Gastrocnemius medialis (tissue), 4 donors: Measurements from ENCODE around the gene PLK4. TPM values are rescaled to one million over a fixed set of nuclear protein-coding genes. Genes with fewer than 3 reads are reported as not detected.
"Not testable (repeated sequence)": the region's sequence is repeated elsewhere in the genome, so short reads cannot be mapped to it uniquely, and the experiment has no call there.

Experiments
- ATAC-seq, 2 donors: fragments of 150-250 bp; one replicate each; pipeline ENCODE4 v1.9.1; 2016
- DNase-seq, 2 donors: peaks; one replicate each; pipeline ENCODE4 v3.0.0-alpha.2; 2019
- H3K27ac ChIP-seq, 4 donors: fragments of 200-600 bp; sonication (generic); 1 replicate in 1 of 4; 2 replicates in 3 of 4; pipeline ENCODE4 v1.5.1; 2016 to 2018; ENCODE audit warnings: mild to moderate bottlenecking in 2 of 4, moderate library complexity in 1 of 4
- H3K27me3 ChIP-seq, 3 donors: fragments of 200-600 bp; sonication (generic) in 2 of 3; 1 replicate in 1 of 3; 2 replicates in 2 of 3; pipeline versions ENCODE4 v1.5.1 to v1.6.0; 2016 to 2019; ENCODE audit warnings: mild to moderate bottlenecking in 1 of 3, moderate library complexity in 1 of 3
- H3K36me3 ChIP-seq, 2 donors: fragments of 200-600 bp; sonication (generic) in 1 of 2; one replicate each; pipeline ENCODE4 v1.5.1; 2017 to 2018
- H3K4me1 ChIP-seq, 2 donors: fragments of 200-600 bp; sonication (generic) in 1 of 2; one replicate each; pipeline ENCODE4 v1.5.1; 2016 to 2017; ENCODE audit warnings: mild to moderate bottlenecking in 2 of 2
- H3K4me3 ChIP-seq, 4 donors: fragments of 200-600 bp; sonication (generic) in 3 of 4; 1 replicate in 1 of 4; 2 replicates in 3 of 4; pipeline ENCODE4 v1.5.1; 2016 to 2019; ENCODE audit warnings: mild to moderate bottlenecking in 2 of 4
- H3K9me3 ChIP-seq, 3 donors: fragments of 200-600 bp; sonication (generic) in 2 of 3; 1 replicate in 1 of 3; 2 replicates in 2 of 3; pipeline ENCODE4 v1.5.1; 2016 to 2019
- POLR2A ChIP-seq, 2 donors: fragments of 450-650 bp; IDR thresholded peaks; one replicate each; pipeline ENCODE4 v1.6.1; 2017; ENCODE audit warnings: antibody characterized with exemption in 2 of 2, mild to moderate bottlenecking in 2 of 2, moderate library complexity in 2 of 2
- in situ Hi-C, 4 donors: fragments of 200-750 bp; cut with MboI; loops; one replicate each; pipeline versions ENCODE4 v1.15.0 to v1.8.0; 2017; ENCODE audit warnings: low sequenced_read_pairs in 4 of 4
- intact Hi-C: fragments of 100-400 bp; cut with DNase I; formaldehyde crosslinking; loops from one replicate; pipeline ENCODE4 v1.15.1; 2023; ENCODE audit warnings: low total_unique reads
- total RNA-seq, 4 donors: library from RNA; depleted of rRNA; stranded (reverse); fragments of >200 nt; gene quantifications; one replicate each; pipeline versions ENCODE4 v1.1.0 to v1.2.3, GENCODE V29; 2016
- TF ChIP-seq, protein P1 (sequence below), 5 experiments: fragments of 450-650 bp in 3 of 5; fragments of 200-600 bp in 2 of 5; sonication (generic) in 2 of 5; IDR thresholded peaks in 4 of 5; conservative IDR thresholded peaks in 1 of 5; 1 replicate in 4 of 5; 2 replicates in 1 of 5; pipeline ENCODE4 v1.5.1; 2016 to 2019; ENCODE audit warnings: antibody characterized with exemption in 5 of 5, mild to moderate bottlenecking in 3 of 5, moderate library complexity in 3 of 5

Gene PLK4
- total RNA-seq, 4 donors from 2014 or later, result 0.11 to 0.98 TPM; not detected in 2

DNA sequence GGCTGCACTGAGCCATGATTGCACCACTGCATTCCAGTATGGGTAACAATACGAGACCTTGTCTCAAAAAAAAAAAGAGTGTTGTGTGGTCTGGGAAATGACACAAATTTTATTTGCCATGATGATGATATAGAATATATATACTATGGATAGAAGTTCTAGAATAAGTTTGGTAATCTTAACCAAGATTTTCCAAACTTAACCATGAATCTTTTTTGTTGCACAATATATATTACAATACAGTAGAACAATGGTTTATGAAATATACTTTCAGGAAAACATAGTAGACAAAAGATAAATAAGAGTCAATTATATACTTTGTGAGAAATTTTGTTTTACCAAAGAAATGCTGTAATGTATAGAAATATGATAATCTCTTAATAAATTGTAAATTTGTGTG is 49.5 kb downstream of the PLK4 start:
- Histone ChIP-seq H3K4me1 (no peaks in the 10 kb centered on the region), H3K4me3 (no peak overlapping the region), H3K27me3 (no peaks in the 10 kb centered on the region), H3K27ac (no peak overlapping the region), H3K36me3 (peaks cover 0 to 34% of the 10 kb centered on the region in 2 donors), H3K9me3 (no peaks in the 10 kb centered on the region)
- DNase-seq (no peak), ATAC-seq (no peak)
- intact Hi-C loops (no loop called here), in situ Hi-C loops (no loop called here)
- no peak for TF ChIP-seq POLR2A (IDR thresholded peaks at IDR 0.05)
- TF ChIP-seq, protein P1, sequence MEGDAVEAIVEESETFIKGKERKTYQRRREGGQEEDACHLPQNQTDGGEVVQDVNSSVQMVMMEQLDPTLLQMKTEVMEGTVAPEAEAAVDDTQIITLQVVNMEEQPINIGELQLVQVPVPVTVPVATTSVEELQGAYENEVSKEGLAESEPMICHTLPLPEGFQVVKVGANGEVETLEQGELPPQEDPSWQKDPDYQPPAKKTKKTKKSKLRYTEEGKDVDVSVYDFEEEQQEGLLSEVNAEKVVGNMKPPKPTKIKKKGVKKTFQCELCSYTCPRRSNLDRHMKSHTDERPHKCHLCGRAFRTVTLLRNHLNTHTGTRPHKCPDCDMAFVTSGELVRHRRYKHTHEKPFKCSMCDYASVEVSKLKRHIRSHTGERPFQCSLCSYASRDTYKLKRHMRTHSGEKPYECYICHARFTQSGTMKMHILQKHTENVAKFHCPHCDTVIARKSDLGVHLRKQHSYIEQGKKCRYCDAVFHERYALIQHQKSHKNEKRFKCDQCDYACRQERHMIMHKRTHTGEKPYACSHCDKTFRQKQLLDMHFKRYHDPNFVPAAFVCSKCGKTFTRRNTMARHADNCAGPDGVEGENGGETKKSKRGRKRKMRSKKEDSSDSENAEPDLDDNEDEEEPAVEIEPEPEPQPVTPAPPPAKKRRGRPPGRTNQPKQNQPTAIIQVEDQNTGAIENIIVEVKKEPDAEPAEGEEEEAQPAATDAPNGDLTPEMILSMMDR (IDR thresholded peaks at IDR 0.05 in 4 of 5, conservative IDR thresholded peaks at IDR 0.05 in 1 of 5), result no peak

DNA sequence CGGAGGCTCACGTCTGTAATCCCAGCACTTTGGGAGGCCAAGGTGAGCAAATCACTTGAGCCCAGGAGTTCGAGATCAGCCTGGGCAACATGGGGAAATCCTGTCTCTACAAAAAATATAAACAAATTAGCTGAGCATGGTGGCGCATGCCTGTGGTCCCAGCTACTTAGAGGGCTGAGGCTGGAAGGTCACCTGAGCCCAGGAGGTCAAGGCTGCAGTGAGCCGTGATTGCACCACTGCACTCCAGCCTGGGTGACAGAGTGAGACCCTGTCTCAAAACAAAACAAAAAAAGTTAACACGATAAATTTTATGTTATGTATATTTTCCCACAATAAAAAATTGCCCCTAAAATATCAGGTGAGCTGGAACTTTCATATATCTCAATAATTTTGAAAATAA is 51.1 kb downstream of the PLK4 start:
- H3K4me3 ChIP-seq, result not testable (repeated sequence)
- H3K36me3 ChIP-seq, result peaks cover 0 to 30% of the 10 kb centered on the region in 2 donors

DNA sequence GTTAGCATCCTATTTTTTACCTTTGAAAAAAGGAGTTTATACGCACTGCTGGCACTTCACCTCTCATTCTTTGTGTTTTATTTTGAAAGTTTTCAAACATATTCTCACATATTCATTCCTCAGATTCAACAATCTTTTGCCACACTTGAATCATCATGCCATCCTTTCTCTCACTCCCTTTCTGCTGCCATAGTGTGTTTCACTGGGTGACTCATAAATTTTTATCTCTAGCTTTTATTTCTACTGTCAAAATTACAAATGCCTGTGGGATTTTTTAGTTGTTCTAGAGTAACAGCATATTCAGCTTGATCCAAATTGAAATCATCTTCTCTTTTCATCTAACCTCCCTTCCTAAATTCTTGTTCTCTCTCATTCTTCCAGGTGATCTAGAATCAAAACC is 56.3 kb downstream of the PLK4 start:
- H3K9me3 ChIP-seq, result no peaks in the 10 kb centered on the region
- no peaks in the 10 kb centered on the region for H3K27me3 ChIP-seq
- in situ Hi-C loops, result no loop called here
- intact Hi-C loops, result no loop called here
- H3K4me1 ChIP-seq, result no peaks in the 10 kb centered on the region
- no peak overlapping the region for H3K27ac ChIP-seq
- H3K36me3 ChIP-seq, result peaks cover 0 to 12% of the 10 kb centered on the region in 2 donors
- DNase-seq (no peak), ATAC-seq (no peak)
- H3K4me3 ChIP-seq, result no peak overlapping the region
- no peak for TF ChIP-seq POLR2A (IDR thresholded peaks at IDR 0.05)
- TF ChIP-seq, protein P1 (IDR thresholded peaks at IDR 0.05 in 4 of 5, conservative IDR thresholded peaks at IDR 0.05 in 1 of 5), result no peak

More for the DNA sequence above, 51.1 kb downstream of the PLK4 start:
- H3K27me3 ChIP-seq, in situ Hi-C loops, DNase-seq, H3K9me3 ChIP-seq, H3K4me1 ChIP-seq, intact Hi-C loops, H3K27ac ChIP-seq, ATAC-seq: not testable (repeated sequence)

Other genes with a start within 250 kb of the PLK4 start
- gene INTU, start 247.9 kb upstream of the PLK4 start, total RNA-seq, result 1 to 10 TPM in 2 of 4 donors, under 1 TPM in 2; 0.65 to 2.6 (median 1.7) TPM
- gene SLC25A31, start 150.5 kb upstream of the PLK4 start, total RNA-seq, result not detected
- gene HSPA4L, start 98.6 kb upstream of the PLK4 start, total RNA-seq, result 1 to 10 TPM in 2 of 4 donors, under 1 TPM in 2; 0.36 to 1.2 (median 0.74) TPM
- gene MFSD8, start 84.3 kb downstream of the PLK4 start, total RNA-seq, result 10 to 100 TPM in 1 of 4 donors, 1 to 10 TPM in 3; 5.6 to 13.2 (median 7.5) TPM
- 1 to 10 TPM; 3.9 to 7.8 (median 5.8) TPM for gene ABHD18, start 84.5 kb downstream of the PLK4 start, total RNA-seq
- 10 to 100 TPM; 19.5 to 23.5 (median 22.8) TPM for gene LARP1B, start 180.4 kb downstream of the PLK4 start, total RNA-seq